Right lobe of liver (tissue), 4 donors: ENCODE results near the gene RREB1.

Source experiments
- POLR2A ChIP-seq: fragments of 450-650 bp; IDR thresholded peaks from one replicate; pipeline ENCODE4 v1.6.1; 2017; ENCODE audit warnings: antibody characterized with exemption, mild to moderate bottlenecking
- TF ChIP-seq, protein P1 (sequence below), 4 donors: fragments of 200-600 bp in 3 of 4; fragments of 450-650 bp in 1 of 4; IDR thresholded peaks; one replicate each; pipeline versions ENCODE4 v1.5.1 to v1.8.0; 2016 to 2022; ENCODE audit warnings: antibody characterized with exemption in 4 of 4, mild to moderate bottlenecking in 2 of 4
- donor health status: DM: no; HTN: no; CAD: no.
- donor health status: DM: no; HTN: no; CAD: no.
- donor health status: DM: no; HTN: yes; CAD: no.

DNA sequence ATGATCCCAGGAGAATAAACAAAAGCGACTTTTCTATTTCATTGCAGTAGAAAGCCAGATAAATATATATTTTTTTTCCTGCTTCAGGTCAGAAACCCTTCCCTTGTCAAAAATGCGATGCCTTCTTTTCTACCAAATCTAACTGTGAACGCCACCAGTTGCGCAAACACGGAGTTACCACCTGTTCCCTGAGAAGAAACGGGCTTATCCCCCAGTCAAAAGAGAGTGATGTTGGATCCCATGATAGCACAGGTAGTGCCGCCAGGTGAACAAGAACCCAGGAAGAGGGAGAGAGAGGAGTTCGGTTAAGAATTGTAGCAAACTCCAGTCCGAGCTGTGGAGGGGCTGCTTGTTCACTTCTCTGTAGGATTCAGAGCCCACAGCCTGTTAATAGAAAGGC lies 132.6 kb downstream of the RREB1 start:
- TF ChIP-seq, protein P1, sequence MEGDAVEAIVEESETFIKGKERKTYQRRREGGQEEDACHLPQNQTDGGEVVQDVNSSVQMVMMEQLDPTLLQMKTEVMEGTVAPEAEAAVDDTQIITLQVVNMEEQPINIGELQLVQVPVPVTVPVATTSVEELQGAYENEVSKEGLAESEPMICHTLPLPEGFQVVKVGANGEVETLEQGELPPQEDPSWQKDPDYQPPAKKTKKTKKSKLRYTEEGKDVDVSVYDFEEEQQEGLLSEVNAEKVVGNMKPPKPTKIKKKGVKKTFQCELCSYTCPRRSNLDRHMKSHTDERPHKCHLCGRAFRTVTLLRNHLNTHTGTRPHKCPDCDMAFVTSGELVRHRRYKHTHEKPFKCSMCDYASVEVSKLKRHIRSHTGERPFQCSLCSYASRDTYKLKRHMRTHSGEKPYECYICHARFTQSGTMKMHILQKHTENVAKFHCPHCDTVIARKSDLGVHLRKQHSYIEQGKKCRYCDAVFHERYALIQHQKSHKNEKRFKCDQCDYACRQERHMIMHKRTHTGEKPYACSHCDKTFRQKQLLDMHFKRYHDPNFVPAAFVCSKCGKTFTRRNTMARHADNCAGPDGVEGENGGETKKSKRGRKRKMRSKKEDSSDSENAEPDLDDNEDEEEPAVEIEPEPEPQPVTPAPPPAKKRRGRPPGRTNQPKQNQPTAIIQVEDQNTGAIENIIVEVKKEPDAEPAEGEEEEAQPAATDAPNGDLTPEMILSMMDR (IDR thresholded peaks at IDR 0.05), result no peak
- no peak for TF ChIP-seq POLR2A
